Esophagus (tissue), 2 donors: ENCODE measurements around the gene ASXL1. TPM values are rescaled to one million over a fixed set of nuclear protein-coding genes. Genes with fewer than 3 reads are reported as not detected.

Experiments used
- H3K27ac ChIP-seq, 2 donors: one replicate each; pipeline ENCODE4 v1.5.1; 2013; ENCODE audit warnings: low read depth in 2 of 2, mild to moderate bottlenecking in 2 of 2, inconsistent platforms in 1 of 2, low read length in 1 of 2, moderate library complexity in 1 of 2
- H3K27me3 ChIP-seq, 2 donors: one replicate each; pipeline ENCODE4 v1.6.1; 2013; ENCODE audit warnings: low read length in 2 of 2, control low read depth in 1 of 2, mild to moderate bottlenecking in 1 of 2; ENCODE audit not compliant: insufficient read depth in 2 of 2, control insufficient read depth in 1 of 2
- H3K36me3 ChIP-seq, 2 donors: one replicate each; pipeline ENCODE4 v1.6.1; 2013; ENCODE audit warnings: low read length in 1 of 2; ENCODE audit not compliant: control insufficient read depth in 2 of 2, insufficient read depth in 2 of 2
- H3K4me1 ChIP-seq, 2 donors: one replicate each; pipeline ENCODE4 v1.6.1; 2013; ENCODE audit warnings: low read length in 1 of 2; ENCODE audit not compliant: control insufficient read depth in 2 of 2, insufficient read depth in 2 of 2
- H3K4me3 ChIP-seq, 2 donors: one replicate each; pipeline ENCODE4 v1.5.1; 2013; ENCODE audit warnings: low read length in 2 of 2, mild to moderate bottlenecking in 2 of 2, low read depth in 1 of 2, moderate library complexity in 1 of 2
- H3K9me3 ChIP-seq, 2 donors: one replicate each; pipeline ENCODE4 v1.6.1; 2013; ENCODE audit warnings: mild to moderate bottlenecking in 2 of 2, low read depth in 1 of 2, low read length in 1 of 2, moderate library complexity in 1 of 2; ENCODE audit not compliant: control insufficient read depth in 2 of 2, insufficient read depth in 1 of 2
- WGBS, 2 donors: extraction: QIAGEN DNeasy Blood & Tissue Kit; methylation state at CpG; one replicate each; pipeline ENCODE4 v1.1.7; 2013; 5-methylcytosine and 5-hydroxymethylcytosine counted together
- polyA plus RNA-seq, 2 donors: library from polyadenylated mRNA; stranded (reverse); fragments of 200-250 nt; gene quantifications; one replicate each; pipeline ENCODE4 v1.2.3, GENCODE V29; 2013
- donor health status: healthy with polysubstance abuse.
- donor health status: Bipolar disorder and iron deficiency.

The ASXL1 gene
- polyA plus RNA-seq, 2 donors, result 13.3 to 19.7 TPM

- Histone ChIP-seq H3K27me3 (no peaks in the 10 kb centered on the region), H3K9me3 (no peaks in the 10 kb centered on the region), H3K27ac (no peak overlapping the region), H3K4me3 (no peak overlapping the region), H3K36me3 (no peaks in the 10 kb centered on the region), H3K4me1 (no peaks in the 10 kb centered on the region)
- 96 to 98% methylated on average over 7 of the region's 7 CpGs for WGBS, 2 donors
Measured at GRCh38 chr20:32488066-32488838, 130.1 kb downstream of the ASXL1 start.

Other genes starting within 250 kb of the ASXL1 start
- 10 to 100 TPM; 22.9 to 26.6 TPM for gene TM9SF4, start 248.6 kb upstream of the ASXL1 start, polyA plus RNA-seq
- 1 to 10 TPM; 4.1 to 6.4 TPM for gene PLAGL2, start 150.6 kb upstream of the ASXL1 start, polyA plus RNA-seq
- 1 to 10 TPM; 5.2 to 7.8 TPM for gene POFUT1, start 150.5 kb upstream of the ASXL1 start, polyA plus RNA-seq
- 1 to 10 TPM; 2.6 to 4.5 TPM for gene KIF3B, start 80.7 kb upstream of the ASXL1 start, polyA plus RNA-seq
- 1 to 10 TPM; 1.1 to 1.2 TPM for gene NOL4L, start 227.0 kb downstream of the ASXL1 start, polyA plus RNA-seq